GM19239 (cell line): Measurements from ENCODE around the gene TMEM175.
"Not testable (repeated sequence)": the region's sequence is repeated elsewhere in the genome, so short reads cannot be mapped to it uniquely, and the experiment has no call there.

Experiments
- DNase-seq: peaks from one replicate; pipeline ENCODE4 v3.0.0; 2011; ENCODE audit warnings: low spot score; ENCODE audit not compliant: insufficient read length
- FAIRE-seq: peaks from 2 replicates; lab custom pipeline; 2011; peaks lifted over from hg19 to GRCh38; lab: Jason Lieb, UNC

TMEM175 gene

DNA sequence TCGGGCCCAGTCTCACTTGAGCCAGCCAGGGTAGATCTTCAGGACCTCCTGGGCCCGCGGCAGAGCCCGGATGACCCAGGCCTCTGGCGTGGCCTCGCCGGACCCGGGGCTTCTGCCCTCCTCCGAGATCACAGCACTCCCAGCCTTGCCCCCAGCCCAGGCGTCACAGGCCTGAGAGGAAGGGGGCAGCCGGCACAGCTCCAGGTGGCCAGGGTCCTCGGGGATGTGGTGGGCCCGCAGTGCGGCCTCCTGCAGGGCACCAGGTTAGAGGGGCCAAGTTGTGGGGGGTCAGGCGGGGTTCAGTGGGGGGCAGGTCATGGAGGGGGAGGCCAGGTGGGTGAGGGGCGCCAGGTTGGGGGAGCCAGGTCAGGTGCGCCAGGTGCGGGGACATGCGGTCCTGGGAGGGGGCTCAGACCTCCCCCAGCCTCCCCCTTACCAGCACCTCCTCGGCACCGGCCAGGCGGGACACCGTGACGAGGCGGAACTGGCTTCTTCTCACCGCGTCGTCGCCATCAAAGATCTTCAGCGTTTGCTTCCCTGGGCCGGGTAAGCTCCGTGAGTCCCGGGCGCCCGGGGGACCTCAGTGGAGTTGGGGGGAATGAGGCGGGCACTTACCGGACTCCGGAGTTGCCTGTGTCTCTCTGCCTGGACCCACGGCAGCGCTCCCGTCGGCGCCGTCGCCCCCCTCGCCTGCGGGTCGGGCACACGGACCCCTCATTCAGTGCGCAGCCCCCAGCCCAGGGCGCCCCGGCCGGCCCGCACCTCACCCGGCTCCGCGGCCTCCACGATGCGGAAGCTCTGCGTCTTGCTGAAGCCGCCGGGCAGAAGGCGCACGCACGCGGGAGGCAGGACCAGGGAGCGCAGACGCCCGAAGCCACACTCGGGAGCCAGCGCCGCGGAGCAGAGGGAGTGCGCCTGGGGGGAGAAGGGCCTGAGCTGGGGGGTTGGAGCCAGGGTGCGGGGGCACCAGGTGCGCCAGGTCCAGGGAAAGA, 35.1 kb downstream of the TMEM175 start:
- no peak for FAIRE-seq
- no peak for DNase-seq

DNA sequence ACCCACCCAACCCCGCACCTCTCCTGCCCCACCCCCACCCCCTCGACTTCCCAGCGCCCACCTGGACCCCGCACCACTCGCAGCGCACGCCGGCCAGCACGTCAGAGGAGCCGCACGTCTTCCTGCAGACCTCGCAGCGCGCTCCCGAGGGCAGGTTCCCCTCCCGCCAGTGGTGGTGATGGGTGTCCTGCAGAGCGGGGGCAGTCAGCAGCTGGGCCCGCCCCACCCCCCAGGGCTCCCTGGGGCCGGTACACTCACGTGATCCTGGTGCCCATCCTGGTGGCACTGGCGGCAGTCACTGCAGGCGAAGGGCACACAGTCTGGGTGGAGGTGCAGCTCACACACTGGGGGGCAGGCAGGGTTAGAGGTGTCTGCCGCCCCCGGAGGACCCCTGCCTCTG, 36.0 kb downstream of the TMEM175 start:
- no peak for DNase-seq
- FAIRE-seq: no peak

DNA sequence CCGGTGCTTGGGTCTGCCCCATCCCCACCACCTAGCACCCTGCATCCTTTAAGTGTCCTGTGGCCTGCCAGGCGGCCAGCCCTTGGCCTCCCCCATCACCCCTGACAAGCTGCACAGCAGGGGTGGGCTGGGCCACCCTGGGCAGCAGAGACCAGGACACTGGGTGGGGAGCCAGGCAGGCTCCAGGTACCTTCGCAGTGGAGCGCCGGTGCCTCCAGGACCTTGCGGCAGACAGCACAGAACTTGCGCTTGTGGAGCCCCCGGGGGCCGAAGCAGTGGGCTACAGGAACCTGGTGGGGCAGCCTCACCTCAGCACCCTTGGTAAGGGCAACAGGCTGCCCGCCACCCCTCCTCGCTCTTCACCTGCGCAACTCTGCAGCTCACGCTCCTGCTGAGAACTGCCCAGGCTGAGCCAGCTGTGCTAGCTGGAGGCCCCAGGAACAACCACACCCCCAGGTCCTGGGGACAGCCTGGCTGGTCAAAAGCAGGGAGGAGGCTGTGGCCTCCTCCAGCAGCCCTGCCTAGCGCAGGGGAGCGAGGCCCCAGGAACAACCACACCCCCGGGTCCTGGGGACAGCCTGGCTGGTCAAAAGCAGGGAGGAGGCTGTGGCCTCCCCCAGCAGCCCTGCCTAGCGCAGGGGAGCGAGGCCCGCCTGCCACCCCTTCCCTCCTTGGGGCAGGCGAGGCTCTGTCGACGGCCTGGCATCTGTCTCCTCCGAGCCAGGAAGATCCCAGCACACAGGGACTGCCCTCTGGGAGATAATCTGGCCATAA, 36.5 kb downstream of the TMEM175 start:
- DNase-seq (no peak), FAIRE-seq (no peak)

DNA sequence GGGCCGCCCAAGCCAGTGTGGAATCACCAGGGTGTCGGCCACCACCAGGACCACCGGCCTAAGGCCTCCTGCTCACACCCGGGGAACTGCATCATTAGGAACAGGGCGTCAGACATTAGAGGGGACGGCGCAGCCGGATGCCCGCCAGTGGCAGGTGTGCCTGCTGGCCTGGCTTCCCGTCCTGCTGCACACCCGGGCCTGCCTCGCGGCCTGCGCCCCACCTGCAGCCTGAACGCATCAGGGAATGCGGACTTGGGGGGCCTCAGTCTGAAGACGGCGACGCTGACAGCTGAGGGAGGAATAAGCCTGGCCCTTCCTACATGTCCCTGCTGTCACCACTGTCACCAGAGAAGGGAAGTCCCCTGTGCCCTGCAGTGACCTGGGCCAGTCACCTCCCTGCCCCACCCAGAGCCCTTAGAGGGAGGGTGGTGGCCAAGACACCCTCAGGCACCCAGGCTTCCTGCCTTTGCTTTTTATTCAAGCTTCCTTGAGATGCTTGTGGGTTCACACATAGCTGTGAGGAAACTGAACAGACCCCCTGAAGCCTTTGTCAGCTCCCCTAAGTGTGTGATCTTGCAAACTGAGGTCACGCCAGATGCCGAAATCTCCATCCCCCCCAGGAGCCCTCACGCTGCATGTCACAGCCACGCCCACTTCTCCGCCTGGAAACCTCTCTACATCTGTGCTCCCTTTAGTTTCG, 37.9 kb downstream of the TMEM175 start:
- FAIRE-seq (no peak), DNase-seq (no peak)

DNA sequence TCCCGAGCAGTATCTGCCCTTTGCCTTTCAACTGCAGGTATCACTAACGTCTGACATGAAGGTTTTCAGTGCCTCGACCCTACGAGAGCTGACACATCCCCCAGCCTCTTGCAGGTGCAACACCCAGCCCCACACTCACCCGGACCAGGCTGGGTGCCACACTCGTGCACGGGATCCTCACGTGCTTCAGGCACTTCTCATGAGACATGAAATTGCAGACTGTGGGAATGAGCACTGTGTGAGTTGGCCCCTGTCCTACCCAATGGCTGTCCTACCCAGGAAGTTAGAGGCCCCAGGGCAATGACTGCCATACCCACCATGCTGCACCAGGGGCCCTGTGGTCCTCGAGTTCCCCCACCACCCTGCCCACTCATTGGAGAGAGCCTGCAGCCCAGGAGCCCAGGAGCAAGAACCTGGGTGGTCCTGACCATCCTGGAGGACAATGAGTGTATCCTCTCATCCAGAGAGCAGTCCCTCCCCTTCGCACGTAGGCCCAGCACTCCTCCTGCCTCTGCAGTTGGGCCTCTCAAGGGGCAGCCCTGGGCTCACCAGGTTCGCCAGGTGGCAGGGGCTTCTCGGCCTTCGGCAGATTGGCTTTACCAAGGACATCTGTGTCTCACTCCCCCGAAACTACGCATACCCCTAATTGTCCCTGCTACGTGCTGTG, 38.7 kb downstream of the TMEM175 start:
- no peak for FAIRE-seq

DNA sequence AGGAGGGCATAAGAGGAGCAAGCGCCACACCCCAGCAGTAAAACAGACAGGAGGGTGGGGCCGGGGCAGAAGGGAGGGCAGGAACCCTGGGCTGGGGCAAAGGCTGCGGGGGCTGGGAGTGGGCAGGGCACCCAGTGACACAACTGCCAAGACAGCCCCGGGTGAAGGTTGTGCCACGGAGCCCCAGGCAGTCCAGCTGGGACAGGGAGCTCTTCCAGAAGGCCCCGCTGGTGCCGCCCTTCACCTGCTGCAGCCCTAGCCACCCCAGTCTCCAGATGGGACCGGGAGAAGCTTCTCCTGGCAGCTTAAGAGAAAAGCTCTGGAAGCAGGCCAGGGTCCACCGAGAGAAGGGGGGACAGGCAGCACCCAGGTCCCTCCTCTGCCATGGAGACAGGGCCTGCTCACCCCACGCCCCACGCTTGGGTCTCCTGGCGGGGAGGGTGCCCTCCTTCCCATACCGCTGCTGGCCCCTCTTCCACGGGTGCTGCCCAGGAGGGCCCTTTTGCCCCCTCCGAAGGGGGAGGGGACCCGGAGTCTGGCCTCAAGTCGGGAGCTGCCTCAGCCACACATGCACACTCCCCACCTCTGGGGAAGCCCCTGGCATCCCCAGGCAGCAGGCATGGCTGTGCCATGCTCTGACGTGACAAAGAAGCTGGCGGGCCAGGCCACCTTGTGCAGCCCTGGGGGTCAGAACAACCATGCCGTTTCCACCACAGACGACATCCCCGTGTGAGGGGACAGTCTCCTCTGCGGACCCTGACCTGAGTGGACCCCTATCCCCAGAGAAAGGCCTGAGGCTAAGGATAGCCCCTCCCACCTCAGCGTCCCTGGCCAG, 39.6 kb downstream of the TMEM175 start:
- DNase-seq: no peak
- FAIRE-seq: no peak

More for the DNA sequence above, 38.7 kb downstream of the TMEM175 start:
- no peak for DNase-seq

DNA sequence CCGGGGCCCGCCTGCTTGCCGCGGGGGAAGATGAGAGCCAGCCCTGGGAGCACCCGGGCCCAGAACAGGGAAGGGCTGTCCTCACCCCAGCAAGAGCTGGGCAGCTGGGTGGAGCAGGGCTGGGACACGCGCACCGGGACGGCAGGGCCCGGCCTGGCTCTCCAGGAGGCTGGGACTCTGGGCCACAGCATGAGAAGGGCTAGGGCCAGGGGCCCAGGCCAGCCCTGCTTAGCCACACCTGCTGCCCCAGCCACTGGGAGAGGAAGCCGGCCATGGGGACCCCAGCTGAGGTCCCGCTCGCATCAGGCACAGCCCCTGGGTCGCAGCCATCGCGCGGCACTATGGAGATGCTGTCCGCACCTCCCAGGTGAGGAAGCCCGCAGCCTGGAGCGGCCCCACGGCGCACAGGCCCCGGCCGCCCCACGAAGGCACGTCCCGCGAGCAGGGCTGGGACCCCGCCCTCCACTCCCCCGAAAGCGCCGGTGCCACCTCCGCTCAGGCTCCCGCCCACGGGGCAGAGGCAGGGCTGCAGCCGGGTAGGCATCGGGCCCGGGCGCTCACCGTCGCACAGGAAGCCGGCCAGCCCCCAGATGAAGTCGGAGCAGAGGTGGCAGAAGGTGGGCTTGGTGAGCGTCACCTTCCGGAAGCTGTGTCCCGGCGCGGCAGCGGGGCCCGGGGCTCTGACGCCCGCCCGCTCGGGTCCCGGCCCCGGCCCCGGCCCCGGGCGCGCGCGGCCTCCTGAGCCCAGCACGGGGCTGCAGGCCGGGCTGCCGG, 40.6 kb downstream of the TMEM175 start:
- DNase-seq (peak; percentile 85), FAIRE-seq (no peak)

DNA sequence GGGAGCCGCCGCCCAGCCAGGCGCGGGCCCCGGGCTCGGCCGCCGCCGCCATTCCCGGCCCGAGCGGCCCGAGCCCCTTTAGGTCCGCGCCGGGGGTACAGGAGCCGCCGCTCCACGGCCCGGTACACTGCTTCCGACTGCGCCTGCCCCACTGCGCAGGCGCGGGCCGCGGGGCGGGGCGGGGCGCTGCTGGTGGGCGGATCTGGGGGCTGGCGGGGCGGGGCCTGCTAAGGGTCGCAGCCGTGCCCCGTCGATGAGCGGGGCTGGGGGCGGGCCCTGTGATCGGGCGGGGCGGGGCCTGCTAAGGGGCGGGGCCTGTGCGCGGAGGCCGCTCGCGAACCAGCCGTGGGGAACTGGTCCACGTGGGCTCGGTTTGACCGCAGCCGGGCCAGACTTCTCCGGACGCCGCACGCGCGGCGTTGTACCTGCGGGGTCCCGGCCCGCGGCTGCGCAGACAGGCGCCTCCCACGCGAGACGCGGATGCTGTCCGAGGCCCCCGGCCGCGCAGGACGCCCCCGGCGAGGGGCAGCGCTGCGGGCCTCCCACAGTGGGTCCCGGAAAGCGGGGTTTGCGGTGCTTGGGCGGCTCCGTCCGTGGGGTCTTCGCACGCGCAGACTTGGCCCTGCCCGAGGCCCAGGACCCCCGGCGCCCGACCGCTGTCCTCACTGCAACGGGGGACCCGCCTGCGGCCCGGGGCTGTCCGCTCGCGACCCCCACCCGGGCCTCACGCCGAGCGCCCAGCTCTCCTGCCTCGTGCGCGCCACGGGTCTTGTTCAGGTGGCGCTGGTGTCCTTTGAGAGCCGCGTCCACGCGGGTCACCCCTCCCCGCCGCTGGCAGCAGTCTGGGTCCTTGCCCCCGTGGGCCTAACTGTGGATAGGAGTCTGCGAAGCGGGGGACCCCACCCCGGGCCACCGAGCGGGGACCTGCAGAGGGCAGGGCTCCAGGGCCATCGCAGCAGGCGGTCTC, 41.5 kb downstream of the TMEM175 start, which contains the start of gene DGKQ:
TSS of gene DGKQ (minus strand) at position 139 of the 967 bp plus-strand sequence. CDS start at position 52, 87 bp downstream.
- peak; percentile 51 for FAIRE-seq

DNA sequence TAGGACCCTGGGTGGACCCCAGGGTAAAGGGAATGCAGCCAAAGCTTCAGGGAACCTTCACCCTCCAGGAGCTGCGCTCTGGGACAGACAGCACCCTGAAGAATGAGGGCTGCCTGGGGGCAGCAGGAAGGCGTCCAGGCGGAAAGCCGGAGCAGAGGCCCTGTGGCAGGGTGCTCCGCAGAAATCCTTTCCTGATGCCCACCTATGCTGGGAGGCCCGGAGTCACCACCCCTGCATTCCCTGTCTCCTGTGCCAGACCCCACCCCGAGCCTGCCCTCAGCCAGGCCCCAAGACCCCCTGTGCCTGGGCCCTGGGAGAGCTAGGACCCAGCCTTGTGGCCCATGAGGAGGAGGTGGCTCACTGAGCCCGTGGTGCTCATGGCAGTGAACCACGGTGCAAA, 42.4 kb downstream of the TMEM175 start:
- DNase-seq: no peak

More for the DNA sequence above, 41.5 kb downstream of the TMEM175 start, which contains the start of gene DGKQ:
- DNase-seq: peak; percentile 100

DNA sequence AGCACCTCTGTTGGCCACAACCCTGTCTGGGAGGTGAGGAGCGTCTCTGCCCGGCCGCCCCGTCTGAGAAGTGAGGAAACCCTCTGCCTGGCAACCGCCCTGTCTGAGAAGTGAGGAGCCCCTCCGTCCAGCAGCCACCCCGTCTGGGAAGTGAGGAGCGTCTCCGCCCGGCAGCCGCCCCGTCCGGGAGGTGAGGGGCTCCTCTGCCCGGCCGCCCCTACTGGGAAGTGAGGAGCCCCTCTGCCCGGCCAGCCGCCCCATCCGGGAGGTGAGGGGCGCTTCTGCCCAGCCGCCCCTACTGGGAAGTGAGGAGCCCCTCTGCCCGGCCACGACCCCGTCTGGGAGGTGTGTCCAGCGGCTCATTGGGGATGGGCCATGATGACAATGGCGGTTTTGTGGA, 43.8 kb downstream of the TMEM175 start:
- not testable (repeated sequence) for DNase-seq, FAIRE-seq

More for the DNA sequence above, 42.4 kb downstream of the TMEM175 start:
- no peak for FAIRE-seq

DNA sequence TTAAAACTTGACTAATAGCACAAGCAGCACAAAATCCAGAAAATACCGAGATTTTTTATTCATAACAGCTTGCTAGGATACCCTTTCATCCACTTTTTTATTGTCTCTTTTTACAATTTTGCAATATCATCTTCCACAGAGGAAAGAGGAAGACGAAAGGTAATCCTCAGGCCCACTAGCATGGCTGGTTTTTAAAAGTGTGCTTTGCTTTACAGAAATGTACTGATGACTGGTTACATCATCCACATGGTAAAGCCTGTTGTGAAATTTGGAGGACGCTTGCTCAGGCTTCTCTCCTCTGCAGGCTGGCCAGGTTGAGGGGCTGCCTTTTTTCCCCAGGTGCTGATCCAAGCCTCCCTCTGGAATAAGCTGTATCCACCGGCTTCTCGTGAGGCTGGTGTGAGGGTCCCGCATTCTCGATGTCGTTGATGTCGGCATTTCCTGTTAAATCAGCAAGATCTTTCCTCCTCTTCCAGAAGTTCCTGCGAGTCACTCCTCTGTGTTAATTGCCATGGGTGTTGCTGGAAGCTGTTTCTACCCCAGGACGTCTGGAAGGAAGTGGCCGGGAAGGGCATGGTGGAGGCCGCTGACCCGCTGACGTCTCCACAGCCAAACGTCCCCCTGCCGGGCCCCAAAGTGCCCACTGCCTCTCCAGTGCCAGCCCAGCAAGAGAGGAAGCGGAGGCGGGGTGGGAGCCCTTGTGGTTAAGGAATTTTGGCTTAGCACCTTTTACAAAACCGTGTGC, 46.9 kb downstream of the TMEM175 start:
- FAIRE-seq (no peak), DNase-seq (no peak)

DNA sequence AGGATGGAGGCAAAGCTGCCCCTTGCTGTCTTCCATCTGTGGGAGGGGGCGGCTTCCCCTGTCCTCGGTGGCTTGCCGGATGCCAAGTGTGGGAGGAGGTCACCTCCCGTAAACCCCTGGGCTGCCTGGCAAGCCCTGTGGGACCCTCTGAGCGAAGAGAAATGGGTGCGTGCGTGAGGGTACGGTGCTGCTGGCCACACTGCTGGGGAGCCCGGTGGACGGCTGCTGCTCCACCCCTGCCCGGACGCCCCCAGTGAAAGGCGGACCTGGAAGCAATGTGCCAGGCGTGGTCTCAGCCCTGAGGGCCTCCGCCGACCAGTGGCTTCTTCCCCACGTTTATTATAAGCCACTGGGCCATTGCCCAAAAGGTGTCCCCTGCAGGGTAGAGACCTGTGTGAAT, 50.0 kb downstream of the TMEM175 start:
- DNase-seq (no peak), FAIRE-seq (no peak)

DNA sequence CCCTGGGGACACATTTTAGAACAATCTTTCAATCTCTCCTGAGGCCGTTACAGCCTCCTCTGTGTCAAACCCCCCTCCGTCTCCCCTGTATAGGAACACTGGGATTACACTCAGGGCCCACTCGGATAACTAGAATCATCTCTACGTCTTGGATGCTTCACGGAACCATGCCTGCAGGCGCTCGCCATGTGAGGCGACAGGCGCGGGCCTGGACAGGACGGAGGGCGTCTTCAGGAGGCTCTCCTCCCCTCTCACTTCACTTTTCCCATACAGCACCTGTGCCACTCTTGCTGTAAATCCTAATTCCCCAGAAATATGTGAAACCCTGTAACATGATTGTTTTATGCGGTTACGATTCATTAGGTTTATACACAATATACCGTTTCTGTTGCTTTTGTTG, 50.6 kb downstream of the TMEM175 start:
- FAIRE-seq: no peak
- no peak for DNase-seq

DNA sequence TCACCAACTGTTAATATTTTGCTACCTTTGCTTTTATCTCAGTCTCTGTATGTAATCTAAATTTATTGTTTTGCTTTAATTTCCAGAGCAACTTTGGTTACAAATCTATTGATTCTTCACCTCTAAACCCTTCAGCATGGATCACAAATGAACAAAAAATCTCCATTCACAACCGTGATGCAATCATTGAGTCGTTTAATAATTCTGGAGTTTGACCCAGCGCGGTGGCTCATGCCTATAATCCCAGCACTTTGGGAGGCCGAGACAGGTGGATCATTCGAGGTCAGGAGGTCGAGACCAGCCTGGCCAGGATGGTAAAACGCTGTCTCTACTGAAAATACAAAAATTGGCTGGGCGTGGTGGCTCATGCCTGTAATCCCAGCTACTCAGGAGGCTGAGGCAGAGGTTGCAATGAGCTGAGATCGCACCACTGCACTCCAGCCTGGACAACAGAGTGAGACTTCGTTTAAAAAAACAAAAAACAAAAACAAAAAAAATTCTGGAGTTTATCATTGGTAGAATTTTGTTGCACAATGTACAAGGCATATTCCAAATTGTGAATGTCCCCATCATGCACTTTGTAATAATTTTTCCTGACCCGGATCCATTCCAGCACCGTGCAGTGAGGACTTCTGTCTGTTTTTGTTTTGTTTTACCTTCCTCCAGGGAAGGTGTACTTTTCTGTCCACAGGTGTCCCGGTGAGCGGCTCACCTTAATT, 52.2 kb downstream of the TMEM175 start:
- DNase-seq: no peak
- no peak for FAIRE-seq

DNA sequence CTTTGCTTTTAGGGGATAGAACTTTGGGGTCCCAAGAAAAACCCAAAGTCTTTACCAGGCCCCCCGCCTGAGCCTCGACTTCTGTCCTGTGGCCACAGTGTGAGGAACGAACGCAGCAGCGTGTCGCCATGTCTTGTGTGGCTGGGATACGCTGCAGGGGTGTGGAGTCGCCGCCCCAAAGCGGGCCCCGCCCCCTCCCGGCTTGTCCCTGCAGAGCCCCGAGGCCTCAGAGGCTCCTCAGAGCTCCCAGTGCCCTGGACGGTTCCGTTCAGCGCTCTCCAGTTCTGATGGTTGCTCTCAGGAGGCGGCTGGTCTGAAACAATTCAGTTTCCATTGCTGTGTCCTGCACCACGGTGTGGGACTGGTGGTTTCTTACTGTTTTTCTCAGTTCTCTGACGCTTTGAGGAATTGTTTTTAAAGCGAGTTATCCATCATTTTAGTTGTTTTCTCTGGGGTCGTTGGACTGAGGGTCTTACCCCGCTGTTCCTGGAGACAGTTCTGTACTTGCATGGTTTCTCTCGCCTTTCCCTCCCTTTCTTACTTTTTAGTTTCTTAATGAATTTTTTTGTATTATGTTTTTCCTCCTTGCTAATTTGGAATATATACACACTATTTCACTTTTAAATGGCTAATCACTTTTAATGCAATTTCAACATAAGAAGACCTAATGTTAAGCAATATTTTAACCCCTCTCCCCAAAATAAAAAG, 53.0 kb downstream of the TMEM175 start:
- FAIRE-seq: no peak
- DNase-seq: peak; percentile 68
